ENCODE measurements around the gene RASAL1.

RASAL1 gene

DNA sequence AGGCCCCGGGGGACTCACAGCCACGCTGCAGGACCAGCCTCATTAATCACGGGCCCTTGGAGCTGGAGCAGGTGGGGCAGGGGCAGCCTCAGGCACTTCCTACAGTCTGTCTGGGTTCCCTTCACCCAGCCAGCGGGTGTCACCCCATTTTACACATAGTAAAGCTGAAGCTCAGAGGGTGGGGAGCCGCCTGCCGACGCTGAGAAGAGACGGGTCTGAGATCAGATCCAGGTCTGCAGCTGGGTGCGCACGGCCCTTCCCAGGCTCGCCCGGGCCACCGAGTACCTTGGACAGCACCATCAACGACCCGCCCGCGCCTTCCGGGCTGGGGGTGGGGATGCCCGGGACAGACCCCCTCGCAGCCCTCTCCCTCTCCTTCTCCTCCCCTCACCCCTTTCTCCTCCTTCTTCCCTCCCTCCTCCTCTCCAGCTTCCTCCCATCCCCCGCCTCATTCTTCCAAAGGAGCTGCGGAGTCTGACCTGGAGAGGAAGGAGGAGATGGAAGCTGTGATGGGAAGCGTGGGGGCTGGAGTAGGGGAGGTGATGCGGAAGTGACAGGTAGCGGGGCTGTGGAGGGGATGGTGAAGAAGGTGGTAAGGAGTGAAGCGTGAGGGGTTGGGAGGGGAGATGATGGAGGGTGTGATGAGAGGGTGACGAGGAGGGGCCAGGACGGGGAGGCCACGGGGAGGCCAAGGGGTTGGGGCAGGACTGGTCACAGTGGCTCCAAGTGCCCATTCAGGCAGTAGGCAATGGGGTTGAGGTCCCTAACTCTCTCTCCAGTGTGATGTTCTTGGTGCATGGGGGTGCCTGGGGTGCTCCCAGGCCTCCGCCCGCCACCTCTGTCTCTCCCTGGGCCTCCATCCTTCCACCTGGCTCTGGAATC, 70.2 kb downstream of the RASAL1 start:
- H3K4me3 ChIP-seq (ENCODE audit: low read length), result no peak overlapping the region
- TF ChIP-seq, protein P1, sequence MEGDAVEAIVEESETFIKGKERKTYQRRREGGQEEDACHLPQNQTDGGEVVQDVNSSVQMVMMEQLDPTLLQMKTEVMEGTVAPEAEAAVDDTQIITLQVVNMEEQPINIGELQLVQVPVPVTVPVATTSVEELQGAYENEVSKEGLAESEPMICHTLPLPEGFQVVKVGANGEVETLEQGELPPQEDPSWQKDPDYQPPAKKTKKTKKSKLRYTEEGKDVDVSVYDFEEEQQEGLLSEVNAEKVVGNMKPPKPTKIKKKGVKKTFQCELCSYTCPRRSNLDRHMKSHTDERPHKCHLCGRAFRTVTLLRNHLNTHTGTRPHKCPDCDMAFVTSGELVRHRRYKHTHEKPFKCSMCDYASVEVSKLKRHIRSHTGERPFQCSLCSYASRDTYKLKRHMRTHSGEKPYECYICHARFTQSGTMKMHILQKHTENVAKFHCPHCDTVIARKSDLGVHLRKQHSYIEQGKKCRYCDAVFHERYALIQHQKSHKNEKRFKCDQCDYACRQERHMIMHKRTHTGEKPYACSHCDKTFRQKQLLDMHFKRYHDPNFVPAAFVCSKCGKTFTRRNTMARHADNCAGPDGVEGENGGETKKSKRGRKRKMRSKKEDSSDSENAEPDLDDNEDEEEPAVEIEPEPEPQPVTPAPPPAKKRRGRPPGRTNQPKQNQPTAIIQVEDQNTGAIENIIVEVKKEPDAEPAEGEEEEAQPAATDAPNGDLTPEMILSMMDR (conservative IDR thresholded peaks at IDR 0.05; ENCODE audit: low read depth, low read length), result no peak
- DNase-seq (ENCODE audit: low read depth), result no peak

DNA sequence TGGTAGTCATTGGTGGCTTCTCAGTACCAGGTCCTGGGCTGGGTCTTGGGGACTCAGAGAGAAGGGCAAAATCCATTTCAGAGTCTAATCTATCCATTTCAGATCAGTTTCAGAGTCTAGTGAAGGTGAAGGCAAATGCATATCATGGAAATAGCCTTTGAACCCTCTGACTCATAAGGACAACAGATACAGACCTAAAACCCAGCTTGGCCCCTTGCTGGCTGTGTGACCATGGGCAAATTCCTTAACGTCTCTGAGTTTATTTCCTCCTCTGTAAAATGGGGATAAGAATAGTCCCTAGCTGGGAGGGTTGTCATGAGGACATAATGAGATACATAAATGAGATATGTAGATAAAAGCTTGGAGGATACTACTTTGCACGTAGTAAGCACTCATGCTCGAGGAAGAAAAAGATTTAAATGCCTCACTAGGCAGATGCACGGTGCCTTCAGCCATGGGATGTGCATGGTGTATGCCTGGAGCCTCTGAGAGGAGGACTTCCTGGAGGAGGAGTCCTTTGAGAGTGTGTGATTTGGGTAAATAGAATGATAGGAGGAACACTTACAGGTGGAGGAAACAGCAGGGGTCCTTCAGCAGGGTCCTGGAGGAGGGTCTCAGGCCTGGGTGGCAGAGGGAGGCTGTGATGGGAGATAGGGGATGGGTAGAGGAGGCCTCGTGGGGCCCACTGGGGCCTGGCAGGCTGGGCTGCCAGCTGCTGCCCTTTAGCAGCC, 71.0 kb downstream of the RASAL1 start:
- DNase-seq (ENCODE audit: low read depth), result no peak
- TF ChIP-seq, protein P1 (conservative IDR thresholded peaks at IDR 0.05; ENCODE audit: low read depth, low read length), result no peak
- H3K4me3 ChIP-seq (ENCODE audit: low read length), result no peak overlapping the region

DNA sequence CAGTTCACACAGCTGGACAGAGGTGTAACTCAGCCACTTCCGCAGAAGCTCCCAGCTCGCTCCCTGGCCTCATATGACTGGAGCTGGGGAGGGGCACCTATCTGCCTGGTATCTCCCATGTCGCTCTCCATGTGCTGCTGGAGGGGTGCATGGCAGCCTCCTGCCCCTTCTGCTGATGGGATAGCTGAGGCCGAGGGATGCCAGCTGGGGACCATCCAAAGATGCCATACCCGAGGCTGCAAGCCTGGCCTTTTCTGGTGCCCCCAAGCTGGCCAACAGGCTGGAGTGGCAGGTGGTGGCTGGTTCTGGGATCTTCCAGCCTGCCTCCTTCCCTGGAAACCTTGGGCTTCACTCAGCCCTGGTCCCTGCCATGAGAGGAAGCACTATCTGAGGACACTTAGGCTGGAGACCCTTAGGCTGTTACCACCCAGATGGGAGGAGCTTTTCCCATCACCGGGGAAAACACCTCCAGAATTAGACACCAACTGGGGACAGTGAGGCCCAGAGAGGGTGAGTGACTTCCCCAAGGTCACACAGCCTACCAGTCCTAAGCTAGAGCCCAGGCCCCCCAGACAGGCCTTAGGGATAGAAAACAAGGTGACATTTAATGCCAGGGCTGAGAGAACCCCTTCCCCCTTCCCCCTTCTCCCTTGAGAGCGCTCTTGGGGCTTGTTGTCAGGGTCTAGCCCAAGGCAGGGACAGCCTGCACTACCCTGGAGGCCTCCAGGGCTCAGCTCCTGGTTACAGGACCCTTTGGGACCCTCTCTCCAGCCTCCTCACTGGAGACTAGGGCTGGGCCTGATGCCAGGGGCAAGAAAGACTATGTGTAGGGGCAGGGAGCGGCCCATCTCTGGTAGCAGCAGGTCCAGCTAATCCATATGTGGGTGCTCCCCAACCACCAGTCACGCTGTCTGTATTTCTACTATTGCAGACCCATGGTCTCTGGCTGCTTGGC, 71.9 kb downstream of the RASAL1 start:
- TF ChIP-seq, protein P1 (conservative IDR thresholded peaks at IDR 0.05; ENCODE audit: low read depth, low read length), result no peak
- no peak overlapping the region for H3K4me3 ChIP-seq (ENCODE audit: low read length)
- DNase-seq (ENCODE audit: low read depth), result no peak

DNA sequence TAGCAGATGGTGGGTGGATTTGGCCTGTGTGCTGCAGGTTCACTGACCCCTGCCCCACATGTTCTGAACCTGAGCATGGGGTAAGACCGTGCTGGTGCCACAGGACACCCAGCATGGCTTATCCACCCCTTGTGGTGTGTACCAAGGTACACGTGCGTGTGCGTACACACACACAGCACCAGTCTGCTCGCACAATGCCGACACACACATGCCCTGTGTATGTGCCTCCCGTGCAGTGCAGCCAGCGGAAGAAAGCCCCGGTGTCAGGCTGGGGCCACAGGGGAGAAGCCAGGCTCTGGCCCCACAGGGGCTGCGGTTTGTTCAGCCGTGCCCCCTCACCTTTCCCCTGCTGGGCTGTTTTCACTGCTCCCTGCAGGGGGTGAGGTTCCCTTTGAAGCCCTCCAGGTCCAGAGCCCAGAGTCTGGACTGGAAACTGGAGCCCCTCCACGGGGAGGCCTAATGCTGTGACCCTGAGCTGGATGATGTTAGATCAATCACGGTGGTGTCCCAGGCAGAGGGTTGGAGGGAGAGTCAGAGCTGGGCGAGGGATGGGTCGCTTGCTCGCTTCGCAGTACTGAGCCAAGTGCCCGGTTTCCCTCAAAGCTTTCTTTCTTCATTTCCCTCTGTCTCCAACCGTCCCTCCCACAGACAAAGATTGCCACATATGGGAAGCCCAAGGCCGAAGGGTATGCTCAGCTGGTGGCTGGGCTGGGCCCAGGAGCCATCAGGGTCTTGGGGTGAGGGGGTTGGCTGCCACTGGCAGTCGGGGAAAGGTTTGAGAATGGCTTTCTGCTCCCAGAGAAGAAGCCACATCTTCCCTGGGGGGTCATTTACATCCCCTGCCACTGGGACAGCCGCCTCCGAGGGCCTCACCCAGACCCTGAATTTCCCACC, 72.8 kb downstream of the RASAL1 start:
- no peak for DNase-seq (ENCODE audit: low read depth)
- H3K4me3 ChIP-seq (ENCODE audit: low read length), result no peak overlapping the region
- TF ChIP-seq, protein P1 (conservative IDR thresholded peaks at IDR 0.05; ENCODE audit: low read depth, low read length), result no peak

DNA sequence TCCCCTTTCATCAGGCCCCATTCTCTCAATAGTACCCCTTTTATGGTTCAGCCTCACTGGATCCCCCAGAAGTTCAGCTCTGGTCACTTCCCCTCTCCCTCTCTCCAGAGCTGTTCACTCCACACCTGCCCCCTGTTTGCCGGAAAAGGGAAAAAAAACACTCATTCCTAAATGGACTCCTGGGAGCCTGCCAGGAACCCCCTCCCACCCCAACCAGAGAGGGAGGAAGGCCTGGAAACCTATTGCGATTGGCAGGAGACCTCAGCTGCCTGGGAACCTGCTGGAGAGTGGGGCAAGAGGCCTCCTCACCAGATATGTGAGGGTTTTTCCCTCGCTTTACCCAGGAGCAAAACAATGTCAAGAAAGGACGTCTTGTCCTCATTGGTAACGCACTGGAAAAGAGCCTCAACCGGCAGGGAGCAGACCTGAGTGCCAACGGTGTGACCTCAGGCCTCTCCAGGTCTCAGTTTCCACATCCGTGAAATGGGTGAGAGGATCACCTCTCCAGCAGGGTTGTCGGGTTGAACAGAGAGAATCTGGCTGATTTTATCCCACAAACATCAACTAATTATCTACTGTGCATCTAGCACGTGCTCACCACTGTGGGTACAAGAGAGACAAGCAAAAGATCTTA, 74.4 kb downstream of the RASAL1 start:
- DNase-seq (ENCODE audit: low read depth), result no peak
- TF ChIP-seq, protein P1 (conservative IDR thresholded peaks at IDR 0.05; ENCODE audit: low read depth, low read length), result no peak
- H3K4me3 ChIP-seq (ENCODE audit: low read length), result no peak overlapping the region
